Urothelium cell line (cell line): ENCODE results near the gene PITX3.

Experiments used
- DNase-seq: peaks from one replicate; pipeline ENCODE4 v3.0.0; 2011; ENCODE audit warnings: low spot score, mixed read lengths
- FAIRE-seq: peaks from 2 replicates; lab custom pipeline; 2011; peaks lifted over from hg19 to GRCh38; lab: Jason Lieb, UNC

The PITX3 gene

GRCh38 chr10:102185811-102186527 is 55.3 kb downstream of the PITX3 start:
- no peak for FAIRE-seq
- no peak for DNase-seq

- FAIRE-seq: no peak
- no peak for DNase-seq
These were observed 56.0 kb downstream of the PITX3 start for GRCh38 chr10:102185272-102185671.

- DNase-seq: no peak
- no peak for FAIRE-seq
These were observed 56.7 kb downstream of the PITX3 start for GRCh38 chr10:102184606-102185005.
